HepG2 (cell line): Measurements from ENCODE around the gene MFSD11. TPM values are rescaled to one million over a fixed set of nuclear protein-coding genes. Genes with fewer than 3 reads are reported as not detected.

Source experiments
- CREB1 ChIP-seq, 2 experiments: fragments of 450-650 bp in 1 of 2; IDR thresholded peaks; 2 replicates each; pipeline ENCODE4 v1.6.1; 2016 to 2017; ENCODE audit warnings: control low read depth in 1 of 2, mild to moderate bottlenecking in 1 of 2, missing compliant biosample characterization in 1 of 2, missing genetic modification characterization in 1 of 2
- FOXP4 ChIP-seq: sonication (generic); formaldehyde crosslinking; IDR thresholded peaks from 2 replicates; pipeline ENCODE4 v1.4.0; 2020; ENCODE audit warnings: missing genetic modification reagents
- IRF9 ChIP-seq: sonication (generic); formaldehyde crosslinking; IDR thresholded peaks from 2 replicates; pipeline ENCODE4 v1.8.0; 2022; ENCODE audit warnings: missing genetic modification reagents, mild to moderate bottlenecking, borderline replicate concordance
- KLF9 ChIP-seq: IDR thresholded peaks from 2 replicates; pipeline ENCODE4 v1.6.1; 2016; ENCODE audit warnings: low read depth
- MTA1 ChIP-seq: sonication (generic); formaldehyde crosslinking; IDR thresholded peaks from 2 replicates; pipeline ENCODE4 v1.4.0; 2020; ENCODE audit warnings: missing genetic modification reagents, mild to moderate bottlenecking, borderline replicate concordance
- NAIF1 ChIP-seq: sonication (generic); formaldehyde crosslinking; IDR thresholded peaks from 2 replicates; pipeline ENCODE4 v1.5.0; 2020; ENCODE audit warnings: mild to moderate bottlenecking, missing genetic modification reagents, borderline replicate concordance
- NKX3-1 ChIP-seq: sonication (generic); formaldehyde crosslinking; IDR thresholded peaks from 2 replicates; pipeline ENCODE4 v1.5.0; 2020; ENCODE audit warnings: missing genetic modification reagents
- SYNCRIP ChIP-seq: fragments of 200-400 bp; formaldehyde crosslinking; IDR thresholded peaks from 2 replicates; pipeline ENCODE4 v1.6.1; 2018; ENCODE audit warnings: mild to moderate bottlenecking, low read depth, low read length; ENCODE audit not compliant: insufficient read depth
- ZBTB40 ChIP-seq, 2 experiments: fragments of 450-650 bp in 1 of 2; sonication (generic) in 1 of 2; formaldehyde crosslinking in 1 of 2; IDR thresholded peaks; 2 replicates each; pipeline versions ENCODE4 v1.6.1 to v1.8.0; 2016 to 2022; ENCODE audit warnings: antibody characterized with exemption in 1 of 2, mild to moderate bottlenecking in 1 of 2, missing genetic modification reagents in 1 of 2
- ZFP36L2 ChIP-seq: sonication (generic); formaldehyde crosslinking; IDR thresholded peaks from 2 replicates; pipeline ENCODE4 v1.4.0; 2020; ENCODE audit warnings: missing genetic modification reagents
- ZNF260 ChIP-seq: sonication (generic); formaldehyde crosslinking; IDR thresholded peaks from 2 replicates; pipeline ENCODE4 v1.4.0; 2020; ENCODE audit warnings: missing genetic modification reagents, low read depth, mild to moderate bottlenecking, borderline replicate concordance
- ZNF383 ChIP-seq: sonication (generic); formaldehyde crosslinking; IDR thresholded peaks from 2 replicates; pipeline ENCODE4 v1.4.0; 2020; ENCODE audit warnings: missing genetic modification reagents, mild to moderate bottlenecking, borderline replicate concordance
- ZNF441 ChIP-seq: sonication (generic); formaldehyde crosslinking; IDR thresholded peaks from 2 replicates; pipeline ENCODE4 v1.7.0; 2021; ENCODE audit warnings: missing genetic modification reagents, borderline replicate concordance
- ZUFSP ChIP-seq: sonication (generic); formaldehyde crosslinking; IDR thresholded peaks from 2 replicates; pipeline ENCODE4 v1.9.0; 2021; ENCODE audit warnings: missing genetic modification reagents, mild to moderate bottlenecking, borderline replicate concordance
- polyA plus RNA-seq, 8 experiments: library from polyadenylated mRNA; depleted of rRNA in 3 of 8; stranded (reverse) in 7 of 8; unstranded in 1 of 8; fragments of >200 nt; fragmentation: Illumina TruSeq in 4 of 8; extraction: Trizol in 4 of 8; gene quantifications; 2 replicates each; pipeline versions ENCODE4 v1.2.1 to v1.2.3, GENCODE V29; 2011 to 2016; ENCODE audit warnings: low read depth in 4 of 8, missing spikeins in 1 of 8, mixed read lengths in 1 of 8; ENCODE audit not compliant: insufficient read depth in 1 of 8
- total RNA-seq, 5 experiments: library from RNA; depleted of rRNA; stranded (reverse); fragments of >200 nt; fragmentation: Illumina TruSeq; extraction: Trizol; gene quantifications; 2 replicates each; pipeline ENCODE4 v1.2.3, GENCODE V29; 2016; ENCODE audit warnings: low read depth in 1 of 5

Gene MFSD11
- total and polyA plus RNA-seq, 2 of the 13 experiments (the other 11 are each of a cell fraction or from before 2014, with no cell fraction given) = 26.1 to 36.3 TPM

- no peak for TF ChIP-seq IRF9
- TF ChIP-seq KLF9 = no peak; the same call in 1 of the 2 replicates
- no peak for TF ChIP-seq ZNF383
- TF ChIP-seq ZFP36L2 (CRISPR knock-in tag) = peak; percentile 11; the same call in 1 of the 2 replicates
- TF ChIP-seq FOXP4 (CRISPR knock-in tag) = 0 out of 2 replicates have a peak, but pooled peaks have one; percentile 6
- TF ChIP-seq SYNCRIP = no peak
- peak; percentile 82 for TF ChIP-seq ZNF441 (CRISPR knock-in tag)
- TF ChIP-seq ZBTB40 (IDR thresholded peaks at IDR 0.05) = no peak
- TF ChIP-seq ZBTB40 (CRISPR knock-in tag; IDR thresholded peaks at IDR 0.05) = peak; percentile 54; the same call in 1 of the 2 replicates
- TF ChIP-seq NKX3-1 (CRISPR knock-in tag) = 0 out of 2 replicates have a peak, but pooled peaks have one; percentile 51
- no peak for TF ChIP-seq ZNF260 (CRISPR knock-in tag)
- peak; percentile 75; the same call in 1 of the 2 replicates for TF ChIP-seq CREB1 (IDR thresholded peaks at IDR 0.05)
- TF ChIP-seq CREB1 (CRISPR knock-in tag; IDR thresholded peaks at IDR 0.05) = peak; percentile 91
- peak; percentile 98 for TF ChIP-seq NAIF1 (CRISPR knock-in tag)
- TF ChIP-seq MTA1 (CRISPR knock-in tag) = no peak
- TF ChIP-seq ZUFSP (CRISPR knock-in tag) = no peak
Observed at GRCh38 chr17:76726231-76726775, 11.6 kb upstream of the MFSD11 start, which contains the start of gene JMJD6 (continued).
